Mucosa of stomach (tissue), 1 donor: ENCODE data around the gene PCDH10.

Source experiments
- H3K27me3 ChIP-seq: one replicate; pipeline ENCODE4 v1.7.0; 2013; ENCODE audit warnings: mild to moderate bottlenecking, low read length; ENCODE audit not compliant: control insufficient read depth, insufficient read depth
- H3K36me3 ChIP-seq: one replicate; pipeline ENCODE4 v1.7.0; 2013; ENCODE audit warnings: low read length; ENCODE audit not compliant: control insufficient read depth, insufficient read depth
- H3K4me1 ChIP-seq: one replicate; pipeline ENCODE4 v1.7.0; 2013; ENCODE audit warnings: mild to moderate bottlenecking, low read length; ENCODE audit not compliant: control insufficient read depth, insufficient read depth
- H3K4me3 ChIP-seq: one replicate; pipeline ENCODE4 v1.7.0; 2013; ENCODE audit warnings: low read length
- H3K9ac ChIP-seq: one replicate; pipeline ENCODE4 v1.7.0; 2013; ENCODE audit warnings: mild to moderate bottlenecking, low read length, moderate library complexity
- H3K9me3 ChIP-seq: one replicate; pipeline ENCODE4 v1.7.0; 2013; ENCODE audit warnings: mild to moderate bottlenecking, low read length, moderate library complexity; ENCODE audit not compliant: control insufficient read depth
- donor health status: Pancreatic carcinoma.

The PCDH10 gene

DNA sequence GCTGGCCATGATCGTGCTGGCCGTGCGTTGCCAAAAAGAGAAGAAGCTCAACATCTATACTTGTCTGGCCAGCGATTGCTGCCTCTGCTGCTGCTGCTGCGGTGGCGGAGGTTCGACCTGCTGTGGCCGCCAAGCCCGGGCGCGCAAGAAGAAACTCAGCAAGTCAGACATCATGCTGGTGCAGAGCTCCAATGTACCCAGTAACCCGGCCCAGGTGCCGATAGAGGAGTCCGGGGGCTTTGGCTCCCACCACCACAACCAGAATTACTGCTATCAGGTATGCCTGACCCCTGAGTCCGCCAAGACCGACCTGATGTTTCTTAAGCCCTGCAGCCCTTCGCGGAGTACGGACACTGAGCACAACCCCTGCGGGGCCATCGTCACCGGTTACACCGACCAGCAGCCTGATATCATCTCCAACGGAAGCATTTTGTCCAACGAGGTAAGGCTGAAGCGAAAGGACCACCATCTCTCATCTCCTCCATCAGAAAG lies 3.3 kb downstream of the PCDH10 start:
- peaks cover 68% of the 10 kb centered on the region for H3K27me3 ChIP-seq

DNA sequence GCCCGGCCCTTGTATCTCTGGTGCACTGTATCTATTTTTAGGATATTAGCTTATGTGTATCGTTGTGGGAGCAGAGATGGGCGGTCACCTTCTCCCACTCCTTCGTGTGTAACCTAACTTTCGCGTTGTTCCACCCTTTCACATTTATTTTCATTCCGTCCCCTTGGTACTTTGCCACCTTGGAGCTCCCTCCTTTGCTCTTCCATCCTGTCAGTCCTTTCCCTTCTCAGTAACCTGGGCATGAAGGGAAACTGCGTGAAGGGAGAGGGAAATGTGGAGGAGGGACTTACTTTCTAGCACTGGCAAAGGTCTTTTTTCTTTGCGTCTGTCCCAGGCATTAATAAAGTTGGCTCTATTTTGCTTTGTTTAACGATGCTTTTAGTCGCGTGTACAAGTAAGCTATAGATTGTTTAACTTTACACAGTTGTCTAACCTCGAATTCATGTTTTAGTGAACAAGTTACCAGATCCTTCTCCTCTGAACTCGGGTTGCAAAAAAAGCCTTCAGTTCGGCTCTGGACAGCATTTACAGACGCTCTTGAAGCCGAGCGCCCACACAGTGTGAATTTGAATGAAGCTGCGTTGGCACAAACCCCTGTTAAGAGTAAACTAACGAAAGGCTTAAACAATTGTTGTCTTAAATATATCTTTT lies 3.9 kb downstream of the PCDH10 start:
- H3K9me3 ChIP-seq: no peaks in the 10 kb centered on the region
- no peak overlapping the region for H3K9ac ChIP-seq
- H3K4me3 ChIP-seq: no peak overlapping the region
- peaks cover 20% of the 10 kb centered on the region for H3K4me1 ChIP-seq
- H3K36me3 ChIP-seq: no peaks in the 10 kb centered on the region
- H3K27me3 ChIP-seq: peaks cover 62% of the 10 kb centered on the region

More for the DNA sequence above, 3.3 kb downstream of the PCDH10 start:
- Histone ChIP-seq H3K4me1 (peaks cover 21% of the 10 kb centered on the region), H3K9me3 (no peaks in the 10 kb centered on the region), H3K36me3 (no peaks in the 10 kb centered on the region), H3K4me3 (no peak overlapping the region), H3K9ac (no peak overlapping the region)

- H3K9me3 ChIP-seq: no peaks in the 10 kb centered on the region
- H3K4me1 ChIP-seq: peaks cover 8% of the 10 kb centered on the region
- no peaks in the 10 kb centered on the region for H3K36me3 ChIP-seq
- H3K4me3 ChIP-seq: no peak overlapping the region
- H3K9ac ChIP-seq: no peak overlapping the region
- H3K27me3 ChIP-seq: peaks cover 45% of the 10 kb centered on the region
These were observed 5.6 kb downstream of the PCDH10 start for GRCh38 chr4:133154725-133155124.

DNA sequence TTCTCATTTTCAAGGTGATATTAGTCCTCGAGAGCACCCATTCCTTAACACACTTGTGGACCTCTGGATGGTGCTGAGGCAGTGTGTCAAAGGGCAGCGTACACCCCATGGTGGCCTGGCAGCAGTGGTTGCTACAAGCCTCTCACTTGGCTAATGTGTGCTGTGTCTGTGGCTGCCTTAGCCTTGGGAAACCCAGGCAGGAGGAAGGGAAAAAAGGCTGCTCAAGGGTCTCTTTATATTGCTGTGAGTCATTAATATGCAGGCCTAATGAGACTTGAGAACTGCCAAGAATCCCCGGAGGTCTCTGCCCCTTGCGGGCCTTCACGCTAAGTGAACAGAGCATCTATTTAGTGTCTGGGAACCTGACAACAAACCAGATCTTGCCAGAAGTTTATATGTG lies 7.0 kb downstream of the PCDH10 start:
- no peak overlapping the region for H3K4me3 ChIP-seq
- H3K9ac ChIP-seq: no peak overlapping the region
- H3K36me3 ChIP-seq: no peaks in the 10 kb centered on the region
- peaks cover 31% of the 10 kb centered on the region for H3K27me3 ChIP-seq
- H3K4me1 ChIP-seq: peaks cover 1% of the 10 kb centered on the region
- no peaks in the 10 kb centered on the region for H3K9me3 ChIP-seq

DNA sequence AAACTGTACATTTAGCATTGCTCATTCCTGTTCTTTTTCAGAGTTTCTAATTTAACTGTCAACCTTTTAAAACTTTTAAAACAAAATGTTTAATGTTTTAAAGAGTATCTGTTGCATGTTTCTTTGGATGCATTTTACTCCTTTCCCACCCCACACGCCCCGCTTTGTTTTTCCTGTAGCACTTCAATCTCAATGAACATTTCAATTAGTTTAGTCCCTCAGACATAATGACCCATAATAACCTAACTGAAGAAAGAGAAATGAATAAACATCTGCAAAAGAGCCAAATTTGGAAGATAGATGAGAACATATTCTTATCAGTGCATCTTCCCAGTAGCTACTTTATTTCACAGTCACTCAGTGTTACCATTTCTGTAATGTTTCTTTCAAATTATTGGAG lies 7.5 kb downstream of the PCDH10 start:
- Histone ChIP-seq H3K27me3 (peaks cover 26% of the 10 kb centered on the region), H3K4me1 (no peaks in the 10 kb centered on the region), H3K9ac (no peak overlapping the region), H3K9me3 (no peaks in the 10 kb centered on the region), H3K4me3 (no peak overlapping the region), H3K36me3 (no peaks in the 10 kb centered on the region)

- peaks cover 16% of the 10 kb centered on the region for H3K27me3 ChIP-seq
- no peaks in the 10 kb centered on the region for H3K36me3 ChIP-seq
- no peaks in the 10 kb centered on the region for H3K9me3 ChIP-seq
- no peak overlapping the region for H3K4me3 ChIP-seq
- H3K4me1 ChIP-seq: no peaks in the 10 kb centered on the region
- no peak overlapping the region for H3K9ac ChIP-seq
These were observed 8.5 kb downstream of the PCDH10 start for GRCh38 chr4:133157460-133158160.

GRCh38 chr4:133160853-133161252 lies 11.8 kb downstream of the PCDH10 start:
- H3K4me1 ChIP-seq: no peaks in the 10 kb centered on the region
- H3K9me3 ChIP-seq: no peaks in the 10 kb centered on the region
- H3K27me3 ChIP-seq: no peaks in the 10 kb centered on the region
- no peak overlapping the region for H3K4me3 ChIP-seq
- no peak overlapping the region for H3K9ac ChIP-seq
- H3K36me3 ChIP-seq: no peaks in the 10 kb centered on the region

- Histone ChIP-seq H3K9ac (no peak overlapping the region), H3K27me3 (no peaks in the 10 kb centered on the region), H3K4me1 (no peaks in the 10 kb centered on the region), H3K4me3 (no peak overlapping the region), H3K9me3 (no peaks in the 10 kb centered on the region), H3K36me3 (no peaks in the 10 kb centered on the region)
These were observed 12.6 kb downstream of the PCDH10 start for GRCh38 chr4:133161570-133162295.

GRCh38 chr4:133162941-133163340 lies 13.8 kb downstream of the PCDH10 start:
- no peaks in the 10 kb centered on the region for H3K9me3 ChIP-seq
- H3K4me3 ChIP-seq: no peak overlapping the region
- H3K4me1 ChIP-seq: no peaks in the 10 kb centered on the region
- no peaks in the 10 kb centered on the region for H3K36me3 ChIP-seq
- no peaks in the 10 kb centered on the region for H3K27me3 ChIP-seq
- H3K9ac ChIP-seq: no peak overlapping the region

DNA sequence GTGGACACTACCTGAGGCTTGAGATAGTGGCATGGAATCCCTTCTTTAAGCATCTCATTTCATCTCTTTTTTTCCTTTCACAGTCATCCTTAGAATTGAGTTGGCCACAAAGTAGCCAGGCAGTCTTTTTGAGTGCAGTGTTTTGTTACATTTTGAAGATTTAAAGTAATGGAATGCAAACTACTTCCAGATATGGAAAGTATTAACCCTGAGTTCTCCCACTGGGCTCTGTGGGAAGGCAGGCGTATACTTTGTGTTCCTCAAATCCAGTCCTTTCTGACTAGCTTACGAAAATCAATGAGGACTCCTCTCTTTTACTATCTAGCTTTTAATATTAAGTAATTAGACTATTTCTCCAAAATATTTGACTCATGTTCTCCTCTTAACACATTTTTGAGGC lies 29.9 kb downstream of the PCDH10 start:
- Histone ChIP-seq H3K36me3 (no peaks in the 10 kb centered on the region), H3K4me1 (no peaks in the 10 kb centered on the region), H3K27me3 (no peaks in the 10 kb centered on the region), H3K9ac (no peak overlapping the region), H3K9me3 (no peaks in the 10 kb centered on the region), H3K4me3 (no peak overlapping the region)

DNA sequence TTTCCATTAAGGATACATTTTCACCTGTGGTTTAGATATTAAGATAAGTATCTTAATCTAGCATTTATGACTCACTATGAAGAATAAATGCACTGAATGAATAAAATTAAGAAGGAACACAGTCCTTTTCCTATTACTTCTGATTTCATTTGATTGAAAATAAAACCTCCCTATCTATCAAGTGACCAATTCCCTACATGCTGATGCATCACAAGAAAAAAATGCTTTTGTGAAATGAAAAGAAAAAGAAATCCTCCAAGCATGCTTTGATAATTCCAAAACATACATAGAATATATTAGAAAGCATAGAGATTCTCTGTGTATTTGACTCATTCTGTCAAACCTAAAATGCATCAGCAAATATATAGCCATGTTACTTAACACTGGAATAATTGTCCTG lies 37.1 kb downstream of the PCDH10 start:
- Histone ChIP-seq H3K4me1 (no peaks in the 10 kb centered on the region), H3K27me3 (no peaks in the 10 kb centered on the region), H3K9me3 (no peaks in the 10 kb centered on the region), H3K9ac (no peak overlapping the region), H3K36me3 (no peaks in the 10 kb centered on the region), H3K4me3 (no peak overlapping the region)

- Histone ChIP-seq H3K27me3 (no peaks in the 10 kb centered on the region), H3K9me3 (no peaks in the 10 kb centered on the region)
These were observed 37.8 kb downstream of the PCDH10 start for GRCh38 chr4:133186845-133187244.

More at GRCh38 chr4:133186845-133187244, 37.8 kb downstream of the PCDH10 start:
- Histone ChIP-seq H3K4me3 (no peak overlapping the region), H3K9ac (no peak overlapping the region), H3K4me1 (no peaks in the 10 kb centered on the region), H3K36me3 (no peaks in the 10 kb centered on the region)
